HG03159 (cell line): ENCODE results near the gene EIF5.

Experiments
- ATAC-seq: cut with Tn5 transposase; IDR thresholded peaks from one replicate; pipeline ENCODE4 v1.9.1; 2021; ENCODE audit warnings: mild to moderate bottlenecking, moderate library complexity; ENCODE audit not compliant: unreplicated experiment

The EIF5 gene

GRCh38 chr14:103391048-103391447 is 57.0 kb downstream of the EIF5 start:
- ATAC-seq, result no peak

GRCh38 chr14:103392106-103392505 is 58.1 kb downstream of the EIF5 start:
- ATAC-seq, result no peak

DNA sequence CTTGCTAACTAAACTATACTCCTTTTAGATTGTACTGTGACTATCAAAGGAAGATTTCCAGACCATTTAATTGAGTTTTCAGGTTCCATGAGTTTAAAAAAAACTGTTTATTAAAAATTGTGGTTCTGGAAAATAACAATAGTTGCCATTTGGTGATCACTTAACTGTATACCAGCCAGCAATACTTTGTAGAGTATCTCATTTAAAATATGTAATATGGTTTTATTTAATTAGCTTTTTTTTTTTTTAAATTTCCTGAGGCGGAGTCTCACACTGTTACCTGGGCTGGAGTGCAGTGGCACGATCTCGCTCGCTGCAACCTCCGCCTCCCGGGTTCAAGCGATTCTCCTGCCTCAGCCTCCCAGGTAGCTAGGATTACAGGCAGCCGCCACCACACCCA is 58.5 kb downstream of the EIF5 start:
- no peak for ATAC-seq

- no peak for ATAC-seq
Observed at GRCh38 chr14:103393070-103393469, 59.0 kb downstream of the EIF5 start.

GRCh38 chr14:103393676-103394626 is 59.9 kb downstream of the EIF5 start:
- no peak for ATAC-seq
